Measurements from ENCODE around the gene COL17A1. TPM values are rescaled to one million over a fixed set of nuclear protein-coding genes. Genes with fewer than 3 reads are reported as not detected.

Gene COL17A1
- total RNA-seq, 2 donors from 2014 or later, result 19.1 to 47.6 TPM

DNA sequence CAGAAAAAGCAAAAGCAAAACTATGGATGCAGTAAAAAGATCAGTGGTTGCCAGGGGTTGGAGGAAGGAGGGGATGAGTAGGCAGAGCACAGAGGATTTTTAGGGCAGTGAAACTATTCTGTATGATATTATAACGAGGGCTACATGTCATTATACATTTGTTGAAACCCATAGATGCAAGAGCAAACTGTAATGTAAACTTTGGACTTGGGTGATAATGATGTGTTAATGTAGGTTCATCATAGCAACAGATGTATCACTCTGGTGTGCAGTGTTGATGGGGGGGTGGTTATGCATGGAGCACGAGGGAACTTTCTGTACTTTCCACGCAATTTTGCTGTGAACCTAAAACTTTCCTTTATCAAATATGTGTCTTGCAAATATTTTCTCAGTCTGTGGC, 95.6 kb downstream of the COL17A1 start:
- H3K27ac ChIP-seq, result no peak overlapping the region
- TF ChIP-seq POLR2AphosphoS5 (IDR thresholded peaks at IDR 0.05), result no peak
- TF ChIP-seq, protein P1, sequence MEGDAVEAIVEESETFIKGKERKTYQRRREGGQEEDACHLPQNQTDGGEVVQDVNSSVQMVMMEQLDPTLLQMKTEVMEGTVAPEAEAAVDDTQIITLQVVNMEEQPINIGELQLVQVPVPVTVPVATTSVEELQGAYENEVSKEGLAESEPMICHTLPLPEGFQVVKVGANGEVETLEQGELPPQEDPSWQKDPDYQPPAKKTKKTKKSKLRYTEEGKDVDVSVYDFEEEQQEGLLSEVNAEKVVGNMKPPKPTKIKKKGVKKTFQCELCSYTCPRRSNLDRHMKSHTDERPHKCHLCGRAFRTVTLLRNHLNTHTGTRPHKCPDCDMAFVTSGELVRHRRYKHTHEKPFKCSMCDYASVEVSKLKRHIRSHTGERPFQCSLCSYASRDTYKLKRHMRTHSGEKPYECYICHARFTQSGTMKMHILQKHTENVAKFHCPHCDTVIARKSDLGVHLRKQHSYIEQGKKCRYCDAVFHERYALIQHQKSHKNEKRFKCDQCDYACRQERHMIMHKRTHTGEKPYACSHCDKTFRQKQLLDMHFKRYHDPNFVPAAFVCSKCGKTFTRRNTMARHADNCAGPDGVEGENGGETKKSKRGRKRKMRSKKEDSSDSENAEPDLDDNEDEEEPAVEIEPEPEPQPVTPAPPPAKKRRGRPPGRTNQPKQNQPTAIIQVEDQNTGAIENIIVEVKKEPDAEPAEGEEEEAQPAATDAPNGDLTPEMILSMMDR (IDR thresholded peaks at IDR 0.05), result no peak
- TF ChIP-seq POLR2A (IDR thresholded peaks at IDR 0.05), result no peak

DNA sequence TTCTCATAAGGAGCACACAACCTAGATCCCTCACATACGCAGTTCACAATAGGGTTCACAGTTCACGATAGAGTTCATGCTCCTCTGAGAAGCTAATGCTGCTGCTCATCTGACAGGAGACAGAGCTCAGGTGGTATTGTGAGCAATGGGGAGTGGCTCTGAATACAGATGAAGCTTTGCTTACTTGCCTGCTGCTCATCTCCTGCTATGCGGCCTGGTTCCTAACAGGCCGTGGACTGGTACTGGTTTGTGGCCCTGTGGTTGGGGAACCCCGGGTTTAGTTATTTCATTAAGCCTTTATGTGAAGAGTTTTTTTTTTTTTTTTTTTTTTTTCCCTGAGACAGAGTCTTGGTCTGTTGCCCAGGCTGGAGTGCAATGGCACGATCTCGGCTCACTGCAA, 99.3 kb downstream of the COL17A1 start:
- Histone ChIP-seq H3K9me3 (no peaks in the 10 kb centered on the region), H3K4me3 (no peak overlapping the region), H3K27ac (no peak overlapping the region), H3K36me3 (no peaks in the 10 kb centered on the region), H3K4me1 (replicated peaks) (no peaks in the 10 kb centered on the region), H3K27me3 (replicated peaks; ENCODE audit: insufficient read depth) (no peaks in the 10 kb centered on the region)
- no peak for DNase-seq (ENCODE audit: low spot score)
- intact Hi-C loops (cut with DNase I), result no loop called here
- TF ChIP-seq, protein P1 (IDR thresholded peaks at IDR 0.05), result no peak
- TF ChIP-seq POLR2A (IDR thresholded peaks at IDR 0.05) (no peak), POLR2AphosphoS5 (IDR thresholded peaks at IDR 0.05) (no peak)
- WGBS, result 76% methylated on average over 7 of the region's 7 CpGs

More for the DNA sequence above, 95.6 kb downstream of the COL17A1 start:
- H3K27me3 ChIP-seq (replicated peaks; ENCODE audit: insufficient read depth), result no peaks in the 10 kb centered on the region
- no peaks in the 10 kb centered on the region for H3K4me1 ChIP-seq (replicated peaks)
- H3K9me3 ChIP-seq, result no peaks in the 10 kb centered on the region
- no peak overlapping the region for H3K4me3 ChIP-seq
- no peaks in the 10 kb centered on the region for H3K36me3 ChIP-seq
- intact Hi-C loops (cut with DNase I), result no loop called here
- WGBS, result 70% methylated on average over 3 of the region's 3 CpGs
- no peak for DNase-seq (ENCODE audit: low spot score)

DNA sequence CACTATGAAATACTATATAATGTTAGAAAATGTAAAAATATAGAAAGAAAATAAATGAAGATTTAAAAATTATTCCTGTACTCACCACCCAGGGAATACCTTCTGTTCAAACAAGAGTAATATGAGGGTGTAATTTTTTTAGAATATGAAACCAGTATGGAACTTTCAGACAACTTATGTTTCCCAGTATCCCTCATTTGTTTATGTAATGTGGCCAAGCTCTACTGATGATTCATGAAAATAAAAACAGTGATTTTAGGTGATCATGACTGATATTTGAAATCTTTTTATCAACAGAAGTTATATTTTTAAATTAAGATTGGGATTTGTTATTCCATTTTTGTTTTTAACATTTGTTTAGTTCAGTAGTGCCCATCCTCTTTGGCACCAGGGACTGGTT, 100.0 kb downstream of the COL17A1 start:
- H3K36me3 ChIP-seq, result no peaks in the 10 kb centered on the region
- no peaks in the 10 kb centered on the region for H3K9me3 ChIP-seq
- no peaks in the 10 kb centered on the region for H3K4me1 ChIP-seq (replicated peaks)
- intact Hi-C loops (cut with DNase I), result no loop called here
- H3K27ac ChIP-seq, result no peak overlapping the region
- no peaks in the 10 kb centered on the region for H3K27me3 ChIP-seq (replicated peaks; ENCODE audit: insufficient read depth)
- no peak for DNase-seq (ENCODE audit: low spot score)
- no peak overlapping the region for H3K4me3 ChIP-seq
- TF ChIP-seq POLR2AphosphoS5 (IDR thresholded peaks at IDR 0.05), result no peak
- no peak for TF ChIP-seq POLR2A (IDR thresholded peaks at IDR 0.05)
- TF ChIP-seq, protein P1 (IDR thresholded peaks at IDR 0.05), result no peak

DNA sequence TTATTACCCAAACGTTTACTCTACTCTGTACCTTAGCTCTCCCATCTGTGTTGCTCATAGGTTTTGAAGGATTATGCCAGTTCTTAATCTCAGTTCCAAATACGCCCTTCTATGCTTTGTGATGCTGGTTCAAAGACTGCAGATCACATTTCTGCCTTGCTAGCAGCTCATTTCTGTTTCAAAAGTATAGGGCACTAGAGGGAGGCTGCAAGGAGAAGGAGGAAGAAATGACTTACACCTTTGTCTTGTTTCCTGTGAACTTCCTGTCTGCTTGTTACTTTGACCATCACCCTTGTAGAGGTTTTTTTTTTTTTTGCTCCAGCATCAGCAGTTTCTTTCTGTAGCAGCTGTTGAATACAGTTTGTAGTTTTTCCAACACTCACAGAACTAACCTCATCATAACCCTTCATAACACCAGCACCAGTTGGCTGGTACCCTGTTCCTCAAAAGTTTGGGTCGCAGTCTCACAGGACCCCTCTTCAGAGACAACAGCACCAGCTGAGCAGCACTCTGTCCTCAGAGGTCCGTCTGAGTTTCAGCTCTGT, 102.2 kb downstream of the COL17A1 start:
- TF ChIP-seq, protein P1 (IDR thresholded peaks at IDR 0.05), result no peak
- TF ChIP-seq POLR2A (IDR thresholded peaks at IDR 0.05), result no peak
- no peak for TF ChIP-seq POLR2AphosphoS5 (IDR thresholded peaks at IDR 0.05)
- no peak overlapping the region for H3K27ac ChIP-seq
- no peaks in the 10 kb centered on the region for H3K4me1 ChIP-seq (replicated peaks)
- no peaks in the 10 kb centered on the region for H3K36me3 ChIP-seq
- no peaks in the 10 kb centered on the region for H3K9me3 ChIP-seq
- intact Hi-C loops (cut with DNase I), result no loop called here
- DNase-seq (ENCODE audit: low spot score), result no peak
- H3K4me3 ChIP-seq, result no peak overlapping the region
- 32% methylated on average over 4 of the region's 4 CpGs for WGBS
- H3K27me3 ChIP-seq (replicated peaks; ENCODE audit: insufficient read depth), result no peaks in the 10 kb centered on the region

DNA sequence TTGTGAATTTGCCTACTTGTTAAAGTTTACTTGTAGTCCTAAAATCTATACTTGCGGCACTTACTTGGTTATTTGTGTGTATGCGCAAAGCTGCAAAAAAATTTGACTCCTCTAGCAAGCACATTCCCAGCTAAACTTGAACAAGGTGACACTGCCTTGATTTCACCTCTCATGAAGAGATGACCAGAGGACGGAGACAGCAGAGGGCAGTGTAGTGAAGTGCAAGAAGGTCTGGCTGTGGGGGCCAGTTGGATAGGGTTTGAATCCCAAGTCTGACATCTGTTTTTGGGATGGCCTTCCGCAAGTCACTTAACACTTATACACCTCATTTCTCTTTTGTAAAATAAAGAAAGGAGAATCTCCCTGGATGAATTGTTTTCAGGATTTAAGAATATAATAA, 103.0 kb downstream of the COL17A1 start:
- WGBS, result over 99% methylated on average over 4 of the region's 4 CpGs
- TF ChIP-seq, protein P1 (IDR thresholded peaks at IDR 0.05), result no peak
- TF ChIP-seq POLR2AphosphoS5 (IDR thresholded peaks at IDR 0.05), result no peak
- no peak for TF ChIP-seq POLR2A (IDR thresholded peaks at IDR 0.05)

More for the DNA sequence above, 103.0 kb downstream of the COL17A1 start:
- Histone ChIP-seq H3K36me3 (no peaks in the 10 kb centered on the region), H3K27ac (no peak overlapping the region), H3K27me3 (replicated peaks; ENCODE audit: insufficient read depth) (no peaks in the 10 kb centered on the region), H3K4me3 (no peak overlapping the region), H3K4me1 (replicated peaks) (no peaks in the 10 kb centered on the region), H3K9me3 (no peaks in the 10 kb centered on the region)
- DNase-seq (ENCODE audit: low spot score), result no peak
- intact Hi-C loops (cut with DNase I), result no loop called here
